ENCODE data around the gene SNX21. TPM values are rescaled to one million over a fixed set of nuclear protein-coding genes. Genes with fewer than 3 reads are reported as not detected.

The SNX21 gene
- total and polyA plus RNA-seq, 9 of the 15 experiments (the other 6 are each of a cell fraction or from before 2014, with no cell fraction given), result 0.10 to 1.2 (median 0.42) TPM

DNA sequence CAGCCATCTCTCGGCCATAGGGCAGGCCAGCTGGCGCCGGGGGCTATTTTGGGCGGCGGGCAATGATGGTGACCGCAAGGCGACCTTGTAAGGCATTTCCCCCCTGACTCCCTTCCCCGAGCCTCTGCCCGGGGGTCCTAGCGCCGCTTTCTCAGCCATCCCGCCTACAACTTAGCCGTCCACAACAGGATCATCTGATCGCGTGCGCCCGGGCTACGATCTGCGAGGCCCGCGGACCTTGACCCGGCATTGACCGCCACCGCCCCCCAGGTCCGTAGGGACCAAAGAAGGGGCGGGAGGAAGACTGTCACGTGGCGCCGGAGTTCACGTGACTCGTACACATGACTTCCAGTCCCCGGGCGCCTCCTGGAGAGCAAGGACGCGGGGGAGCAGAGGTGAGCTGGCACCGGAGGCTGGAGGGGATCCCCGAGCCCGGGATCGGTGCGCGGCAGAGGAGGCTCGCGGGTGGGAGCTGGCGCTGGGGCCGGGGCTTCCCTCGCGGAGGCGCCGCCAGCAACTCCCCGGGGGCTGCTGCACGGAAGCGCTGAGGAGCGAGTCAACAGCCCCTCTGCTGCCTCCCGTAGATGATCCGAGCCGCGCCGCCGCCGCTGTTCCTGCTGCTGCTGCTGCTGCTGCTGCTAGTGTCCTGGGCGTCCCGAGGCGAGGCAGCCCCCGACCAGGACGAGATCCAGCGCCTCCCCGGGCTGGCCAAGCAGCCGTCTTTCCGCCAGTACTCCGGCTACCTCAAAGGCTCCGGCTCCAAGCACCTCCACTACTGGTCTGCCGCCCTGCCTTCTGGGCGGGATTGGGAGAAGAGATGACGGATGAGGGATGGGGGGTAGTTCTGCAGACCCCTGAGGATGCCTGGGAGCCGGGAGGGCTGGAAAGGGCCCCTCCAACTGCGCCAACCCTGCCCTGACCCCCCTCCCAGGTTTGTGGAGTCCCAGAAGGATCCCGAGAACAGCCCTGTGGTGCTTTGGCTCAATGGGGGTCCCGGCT, 57.7 kb downstream of the SNX21 start, which contains the start of the genes CTSA and NEURL2 (continued):
- TF ChIP-seq SP2 (IDR thresholded peaks at IDR 0.05; ENCODE audit: extremely low read depth, low read depth, low read length, poor library complexity, severe bottlenecking) (peak; percentile 32), CBX1 (IDR thresholded peaks at IDR 0.05; ENCODE audit: low read depth) (peak; percentile 96), ZNF644 (tag; IDR thresholded peaks at IDR 0.05; ENCODE audit: low read depth) (no peak), ZNF512 (tag; IDR thresholded peaks at IDR 0.05) (no peak), XRCC3 (IDR thresholded peaks at IDR 0.05) (no peak), BRCA1 (IDR thresholded peaks at IDR 0.05) (no peak), BRCA1 (CRISPR knock-in tag; IDR thresholded peaks at IDR 0.05) (no peak), SNIP1 (IDR thresholded peaks at IDR 0.05; ENCODE audit: low read depth) (no peak), BCL6 (CRISPR knock-in tag; IDR thresholded peaks at IDR 0.05) (no peak), FUS (optimal IDR thresholded peaks at IDR 0.05; ENCODE audit: low read depth, low read length) (no peak), SRSF7 (optimal IDR thresholded peaks at IDR 0.05; ENCODE audit: low read depth, low read length) (no peak), KLF13 (tag; IDR thresholded peaks at IDR 0.05; ENCODE audit: borderline replicate concordance, low read depth) (peak; percentile 80), RBM39 (optimal IDR thresholded peaks at IDR 0.05; ENCODE audit: low read depth, low read length) (no peak), ZNF766 (CRISPR knock-in tag; conservative IDR thresholded peaks at IDR 0.05) (no peak), ZNF584 (CRISPR knock-in tag; IDR thresholded peaks at IDR 0.05; ENCODE audit: low read depth) (no peak), FOXA3 (CRISPR knock-in tag; conservative IDR thresholded peaks at IDR 0.05 in 1 of 2, IDR thresholded peaks at IDR 0.05 in 1 of 2) (no peak; a peak in 1 of 4 replicates), NUFIP1 (IDR thresholded peaks at IDR 0.05; ENCODE audit: partially characterized antibody) (no peak), ATF1 (CRISPR knock-in tag; IDR thresholded peaks at IDR 0.05) (no peak), ATF1 (tag; IDR thresholded peaks at IDR 0.05) (peak; percentile 56), MBD2 (IDR thresholded peaks at IDR 0.05; ENCODE audit: borderline replicate concordance, low read depth) (0 out of 2 replicates have a peak, but pooled peaks have one; percentile 34), SLC30A9 (CRISPR knock-in tag; IDR thresholded peaks at IDR 0.05) (no peak), YBX1 (IDR thresholded peaks at IDR 0.05) (no peak), RAD21 (CRISPR knock-in tag; conservative IDR thresholded peaks at IDR 0.05 in 1 of 2, IDR thresholded peaks at IDR 0.05 in 1 of 2) (peak; percentile 63 to 65), GTF2E2 (tag; IDR thresholded peaks at IDR 0.05) (peak; percentile 65; the same call in 1 of the 2 replicates), KLF6 (CRISPR knock-in tag; IDR thresholded peaks at IDR 0.05; ENCODE audit: borderline replicate concordance) (no peak), DMBX1 (CRISPR knock-in tag; IDR thresholded peaks at IDR 0.05; ENCODE audit: borderline replicate concordance) (peak; percentile 59; the same call in 1 of the 2 replicates)
- TF ChIP-seq, protein P1, sequence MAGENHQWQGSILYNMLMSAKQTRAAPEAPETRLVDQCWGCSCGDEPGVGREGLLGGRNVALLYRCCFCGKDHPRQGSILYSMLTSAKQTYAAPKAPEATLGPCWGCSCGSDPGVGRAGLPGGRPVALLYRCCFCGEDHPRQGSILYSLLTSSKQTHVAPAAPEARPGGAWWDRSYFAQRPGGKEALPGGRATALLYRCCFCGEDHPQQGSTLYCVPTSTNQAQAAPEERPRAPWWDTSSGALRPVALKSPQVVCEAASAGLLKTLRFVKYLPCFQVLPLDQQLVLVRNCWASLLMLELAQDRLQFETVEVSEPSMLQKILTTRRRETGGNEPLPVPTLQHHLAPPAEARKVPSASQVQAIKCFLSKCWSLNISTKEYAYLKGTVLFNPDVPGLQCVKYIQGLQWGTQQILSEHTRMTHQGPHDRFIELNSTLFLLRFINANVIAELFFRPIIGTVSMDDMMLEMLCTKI (IDR thresholded peaks at IDR 0.05; ENCODE audit: partially characterized antibody), result no peak
